Measurements from ENCODE around the gene CSTPP1.

The CSTPP1 gene

GRCh38 chr11:47001781-47002181 lies 65.2 kb downstream of the CSTPP1 start:
- DNase-seq (ENCODE audit: low spot score) = no peak
- no peak for TF ChIP-seq CTCF (IDR thresholded peaks at IDR 0.05; ENCODE audit: extremely low read depth, missing control alignments)

DNA sequence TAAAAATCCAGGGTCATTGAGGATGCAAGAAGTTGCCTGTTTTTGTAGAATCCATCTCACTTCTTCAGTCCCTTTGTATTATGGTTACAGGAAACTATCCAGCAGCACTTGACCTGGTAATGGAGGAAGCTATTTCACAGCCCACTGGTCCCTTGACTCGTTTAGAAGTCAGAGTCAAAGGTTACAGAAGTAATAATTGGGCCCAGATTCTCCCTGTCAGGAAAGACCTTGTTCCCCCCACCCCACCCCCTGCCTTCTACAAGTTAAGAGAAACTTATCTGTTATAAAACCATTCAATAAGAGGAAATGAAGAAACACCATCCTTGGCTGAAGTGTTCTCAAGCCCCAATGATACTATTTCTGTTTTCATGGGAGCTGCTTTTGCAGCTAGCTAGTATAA lies 65.8 kb downstream of the CSTPP1 start:
- DNase-seq (ENCODE audit: low spot score) = no peak
- no peak for TF ChIP-seq CTCF (IDR thresholded peaks at IDR 0.05; ENCODE audit: extremely low read depth, missing control alignments)

DNA sequence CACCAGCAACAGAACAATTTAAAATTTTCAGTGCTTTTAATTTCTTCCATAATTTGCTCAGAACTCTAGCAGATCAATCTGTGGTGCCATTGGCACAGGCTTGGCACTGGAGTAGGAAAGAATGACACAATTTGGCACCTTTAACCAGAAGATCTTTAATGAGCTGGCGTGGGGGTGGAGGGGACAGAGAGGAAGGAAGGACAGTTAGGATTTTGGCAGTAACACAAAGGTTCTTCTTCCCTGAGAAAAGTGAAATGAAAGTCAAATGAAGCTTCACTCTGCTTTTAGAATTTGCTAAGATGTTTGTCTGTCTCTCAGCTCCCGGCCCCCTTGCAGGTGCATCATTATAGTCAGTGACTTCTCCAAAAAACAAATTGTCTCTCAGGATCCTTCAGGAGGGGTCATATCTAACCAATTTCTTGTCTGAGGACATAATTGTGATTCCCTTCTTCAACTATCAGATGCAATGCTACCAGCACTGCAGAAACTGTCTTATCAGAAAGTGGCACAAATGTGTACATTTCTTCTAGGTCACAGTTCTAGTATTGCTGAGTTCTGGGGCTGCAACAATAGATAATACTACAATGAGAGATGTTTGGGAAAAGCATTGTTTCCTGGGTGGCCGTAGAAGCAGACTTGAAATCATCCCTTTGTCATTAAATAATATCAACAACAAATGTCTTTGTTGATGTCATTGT lies 66.8 kb downstream of the CSTPP1 start:
- DNase-seq (ENCODE audit: low spot score) = no peak
- TF ChIP-seq CTCF (IDR thresholded peaks at IDR 0.05; ENCODE audit: extremely low read depth, missing control alignments) = no peak

- TF ChIP-seq CTCF (IDR thresholded peaks at IDR 0.05; ENCODE audit: extremely low read depth, missing control alignments) = no peak
- no peak for DNase-seq (ENCODE audit: low spot score)
Observed at GRCh38 chr11:47004595-47005033, 68.1 kb downstream of the CSTPP1 start.

GRCh38 chr11:47005441-47005840 lies 68.9 kb downstream of the CSTPP1 start:
- no peak for TF ChIP-seq CTCF (IDR thresholded peaks at IDR 0.05; ENCODE audit: extremely low read depth, missing control alignments)
- DNase-seq (ENCODE audit: low spot score) = no peak

- no peak for DNase-seq (ENCODE audit: low spot score)
- TF ChIP-seq CTCF (IDR thresholded peaks at IDR 0.05; ENCODE audit: extremely low read depth, missing control alignments) = no peak
Observed at GRCh38 chr11:47007579-47007978, 71.0 kb downstream of the CSTPP1 start.

DNA sequence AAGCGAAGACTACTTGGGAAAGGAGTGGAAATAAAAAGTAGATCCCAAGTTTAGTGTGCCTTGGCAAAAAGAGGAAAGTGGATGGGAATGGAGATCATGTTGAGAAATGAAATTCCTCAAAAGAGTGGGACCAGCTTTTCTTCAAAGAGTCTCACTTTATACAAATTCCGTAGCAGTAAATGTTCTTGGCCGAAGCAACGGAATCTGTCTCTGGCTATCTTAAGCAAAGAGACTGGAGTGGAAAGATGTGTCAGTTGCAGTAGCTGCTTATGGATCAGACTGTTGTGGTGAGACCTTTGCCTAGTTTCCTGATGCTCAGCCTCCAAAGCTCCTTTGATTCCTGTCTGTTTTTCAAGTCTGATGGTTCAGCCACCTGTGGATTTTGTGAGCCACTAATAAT lies 73.6 kb downstream of the CSTPP1 start:
- no peak for DNase-seq (ENCODE audit: low spot score)
- no peak for TF ChIP-seq CTCF (IDR thresholded peaks at IDR 0.05; ENCODE audit: extremely low read depth, missing control alignments)
